Neural progenitor cell (in vitro differentiated cells): ENCODE results near the gene QSOX2. TPM values are rescaled to one million over a fixed set of nuclear protein-coding genes. Genes with fewer than 3 reads are reported as not detected.

Source experiments
- DNase-seq: peaks from one replicate; pipeline ENCODE4 v3.0.0-alpha.2; 2016; ENCODE audit warnings: low spot score
- H2AFZ ChIP-seq: fragments of 200-600 bp; sonication (generic); replicated peaks from 2 replicates; pipeline ENCODE4 v1.6.1; 2016; ENCODE audit warnings: antibody characterized with exemption
- H3F3A ChIP-seq: fragments of 200-600 bp; sonication (generic); 2 replicates; pipeline ENCODE4 v1.6.1; 2016; ENCODE audit warnings: antibody characterized with exemption, low read depth
- H3K27ac ChIP-seq: fragments of 200-600 bp; sonication (generic); 2 replicates; pipeline ENCODE4 v1.5.1; 2016; ENCODE audit warnings: mild to moderate bottlenecking
- H3K27me3 ChIP-seq: fragments of 200-600 bp; sonication (generic); 2 replicates; pipeline ENCODE4 v1.6.1; 2016; ENCODE audit warnings: mild to moderate bottlenecking, moderate library complexity
- H3K36me3 ChIP-seq: fragments of 200-600 bp; sonication (generic); 2 replicates; pipeline ENCODE4 v1.5.1; 2016
- H3K4me1 ChIP-seq: fragments of 200-600 bp; sonication (generic); 2 replicates; pipeline ENCODE4 v1.6.1; 2016; ENCODE audit warnings: mixed run types
- H3K4me2 ChIP-seq: fragments of 200-600 bp; sonication (generic); 2 replicates; pipeline ENCODE4 v1.6.1; 2016
- H3K4me3 ChIP-seq: fragments of 200-600 bp; sonication (generic); 2 replicates; pipeline ENCODE4 v1.5.1; 2016
- H3K79me2 ChIP-seq: fragments of 200-600 bp; sonication (generic); 2 replicates; pipeline ENCODE4 v1.6.1; 2016; ENCODE audit warnings: low read depth
- H3K9ac ChIP-seq: fragments of 200-600 bp; sonication (generic); 2 replicates; pipeline ENCODE4 v1.6.1; 2016
- H3K9me3 ChIP-seq: fragments of 200-600 bp; sonication (generic); 2 replicates; pipeline ENCODE4 v1.5.1; 2016; ENCODE audit warnings: low read depth
- H4K20me1 ChIP-seq: fragments of 200-600 bp; sonication (generic); 2 replicates; pipeline ENCODE4 v1.6.1; 2016; ENCODE audit warnings: low read depth
- H3K27ac Mint-ChIP-seq: 3 replicates; pipeline ENCODE4 v1.8.0; 2021; ENCODE audit warnings: mixed read lengths
- H3K27me3 Mint-ChIP-seq: 2 replicates; pipeline ENCODE4 v1.8.0; 2022; ENCODE audit warnings: low read depth, mild to moderate bottlenecking, inconsistent platforms, moderate library complexity, mixed read lengths; ENCODE audit not compliant: insufficient read depth
- H3K36me3 Mint-ChIP-seq: 3 replicates; pipeline ENCODE4 v1.8.0; 2021; ENCODE audit warnings: mixed read lengths
- H3K4me1 Mint-ChIP-seq: 3 replicates; pipeline ENCODE4 v1.8.0; 2021; ENCODE audit warnings: mixed read lengths
- H3K4me3 Mint-ChIP-seq: 3 replicates; pipeline ENCODE4 v1.8.0; 2021; ENCODE audit warnings: mild to moderate bottlenecking, moderate library complexity, mixed read lengths
- H3K9me3 Mint-ChIP-seq: 3 replicates; pipeline ENCODE4 v1.8.0; 2020; ENCODE audit warnings: mixed read lengths
- CTCF ChIP-seq: fragments of 200-600 bp; sonication (generic); IDR thresholded peaks from 2 replicates; pipeline ENCODE4 v1.5.1; 2017; ENCODE audit warnings: antibody characterized with exemption, mild to moderate bottlenecking
- EZH2 ChIP-seq: fragments of 200-600 bp; sonication (generic); IDR thresholded peaks from 2 replicates; pipeline ENCODE4 v1.6.1; 2017; ENCODE audit warnings: antibody characterized with exemption, mild to moderate bottlenecking, moderate library complexity
- EZH2phosphoT487 ChIP-seq: fragments of 200-600 bp; sonication (generic); IDR thresholded peaks from 2 replicates; pipeline ENCODE4 v1.6.1; 2017; ENCODE audit warnings: antibody characterized with exemption
- total RNA-seq: library from RNA; depleted of rRNA; stranded (reverse); fragments of >200 nt; gene quantifications from 2 replicates; pipeline ENCODE4 v1.2.3, GENCODE V29; 2015; ENCODE audit warnings: low replicate concordance

The QSOX2 gene
- total RNA-seq, 1 donor from 2014 or later, result 17.1 TPM

DNA sequence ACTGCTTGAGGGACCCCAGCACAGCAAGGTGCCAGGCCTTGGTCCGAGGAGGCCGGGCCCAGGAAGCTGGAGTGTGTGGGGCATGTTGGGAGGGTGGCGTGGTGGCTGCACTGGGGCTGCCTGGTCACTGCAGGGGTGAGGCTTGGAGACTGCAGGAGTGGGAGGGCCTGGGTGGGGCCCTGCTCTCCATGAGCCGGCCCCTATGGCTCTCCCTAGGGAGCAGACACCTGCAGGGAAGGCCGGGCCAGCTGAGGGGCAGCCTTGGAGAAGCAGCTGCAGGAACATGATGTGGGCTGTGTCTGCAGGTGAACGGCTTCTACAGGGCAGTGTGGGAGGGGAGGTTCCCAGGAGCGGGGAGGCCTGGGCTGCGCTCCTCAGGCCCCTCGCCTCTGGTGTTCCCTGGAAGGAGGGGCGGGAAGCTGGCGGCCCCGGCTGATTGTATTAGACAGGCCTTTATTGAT is 85.2 kb downstream of the QSOX2 start:
- peaks cover 31% of the 10 kb centered on the region for H3K4me1 Mint-ChIP-seq
- Histone ChIP-seq H3K4me2 (peak overlapping the region; percentile 13), H3K27ac (no peak overlapping the region), H3K4me3 (no peak overlapping the region), H3K9ac (no peak overlapping the region), H4K20me1 (no peaks in the 10 kb centered on the region), H3K36me3 (no peaks in the 10 kb centered on the region), H3F3A (no peaks in the 10 kb centered on the region), H2AFZ (no peak overlapping the region), H3K9me3 (no peaks in the 10 kb centered on the region), H3K79me2 (no peaks in the 10 kb centered on the region), H3K4me1 (peaks cover 11% of the 10 kb centered on the region), H3K27me3 (no peaks in the 10 kb centered on the region)
- H3K27ac Mint-ChIP-seq, result no peak overlapping the region
- DNase-seq, result peak; percentile 62
- H3K9me3 Mint-ChIP-seq, result no peaks in the 10 kb centered on the region
- H3K36me3 Mint-ChIP-seq, result no peaks in the 10 kb centered on the region
- no peak for TF ChIP-seq EZH2
- TF ChIP-seq EZH2phosphoT487, result no peak
- TF ChIP-seq CTCF, result no peak
- no peak overlapping the region for H3K4me3 Mint-ChIP-seq
- H3K27me3 Mint-ChIP-seq, result peaks cover 17% of the 10 kb centered on the region

DNA sequence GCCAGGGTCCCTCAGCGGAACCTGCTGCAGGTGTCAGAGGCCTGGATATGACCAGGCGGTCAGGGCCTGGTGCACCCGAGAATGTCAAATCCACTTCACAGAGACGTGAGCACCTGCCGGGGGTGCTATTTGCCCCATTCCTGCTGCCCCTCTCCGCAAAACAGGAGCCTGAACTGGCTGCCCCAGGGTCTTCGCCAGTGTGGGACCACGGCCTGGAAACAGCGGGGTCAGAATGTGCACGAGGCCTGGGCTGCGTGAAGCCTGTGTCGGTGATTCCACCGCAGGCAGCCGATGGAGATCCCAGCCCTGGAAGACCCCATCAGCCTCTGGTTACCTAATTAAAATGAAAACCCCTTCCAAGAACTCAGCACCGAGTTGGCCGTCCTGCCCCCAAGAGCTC is 85.8 kb downstream of the QSOX2 start:
- no peaks in the 10 kb centered on the region for H4K20me1 ChIP-seq
- H3K9me3 ChIP-seq, result no peaks in the 10 kb centered on the region
- TF ChIP-seq EZH2, result no peak
- no peak for TF ChIP-seq EZH2phosphoT487
- no peak for TF ChIP-seq CTCF
- no peaks in the 10 kb centered on the region for H3K36me3 Mint-ChIP-seq
- no peaks in the 10 kb centered on the region for H3K9me3 Mint-ChIP-seq
- no peak overlapping the region for H3K9ac ChIP-seq
- no peaks in the 10 kb centered on the region for H3K27me3 ChIP-seq
- peaks cover 21% of the 10 kb centered on the region for H3K27me3 Mint-ChIP-seq
- no peak overlapping the region for H2AFZ ChIP-seq
- H3K4me1 ChIP-seq, result peaks cover 11% of the 10 kb centered on the region
- DNase-seq, result no peak
- H3K79me2 ChIP-seq, result no peaks in the 10 kb centered on the region
- H3K4me3 ChIP-seq, result no peak overlapping the region
- no peaks in the 10 kb centered on the region for H3K36me3 ChIP-seq
- no peak overlapping the region for H3K4me2 ChIP-seq
- no peak overlapping the region for H3K4me3 Mint-ChIP-seq
- H3K27ac ChIP-seq, result no peak overlapping the region
- peaks cover 37% of the 10 kb centered on the region for H3K4me1 Mint-ChIP-seq
- H3K27ac Mint-ChIP-seq, result no peak overlapping the region
- no peaks in the 10 kb centered on the region for H3F3A ChIP-seq

GRCh38 chr9:136157477-136158265 is 87.9 kb downstream of the QSOX2 start:
- no peak overlapping the region for H3K9ac ChIP-seq
- peaks cover 11% of the 10 kb centered on the region for H3K4me1 ChIP-seq
- H2AFZ ChIP-seq, result no peak overlapping the region
- Mint-ChIP-seq H3K4me1 (peaks cover 38% of the 10 kb centered on the region), H3K27ac (peak overlapping the region; percentile 90), H3K27me3 (peaks cover 23% of the 10 kb centered on the region), H3K36me3 (no peaks in the 10 kb centered on the region), H3K9me3 (no peaks in the 10 kb centered on the region), H3K4me3 (peak overlapping the region; percentile 20)
- H3K4me2 ChIP-seq, result no peak overlapping the region
- no peaks in the 10 kb centered on the region for H3K9me3 ChIP-seq
- no peak overlapping the region for H3K27ac ChIP-seq
- no peaks in the 10 kb centered on the region for H3F3A ChIP-seq
- DNase-seq, result no peak
- TF ChIP-seq EZH2 (no peak), CTCF (no peak)
- H3K79me2 ChIP-seq, result no peaks in the 10 kb centered on the region
- H3K36me3 ChIP-seq, result no peaks in the 10 kb centered on the region
- H3K27me3 ChIP-seq, result no peaks in the 10 kb centered on the region
- no peaks in the 10 kb centered on the region for H4K20me1 ChIP-seq
- no peak overlapping the region for H3K4me3 ChIP-seq

Other genes starting within 250 kb of the QSOX2 start
- 4.5 and 9.1 TPM in 2 replicates for gene NACC2, start 150.5 kb downstream of the QSOX2 start, total RNA-seq
- gene TMEM250, start 126.9 kb downstream of the QSOX2 start, total RNA-seq, result 16.3 and 46.2 TPM in 2 replicates
- not detected in 2 replicates for gene LHX3, start 40.7 kb downstream of the QSOX2 start, total RNA-seq
- 0.09 TPM in 1 of 2 replicates, not detected in the other for gene CCDC187, start 58.3 kb upstream of the QSOX2 start, total RNA-seq
- 6.2 and 39.7 TPM in 2 replicates for gene GPSM1, start 81.7 kb upstream of the QSOX2 start, total RNA-seq
- gene DNLZ, start 117.9 kb upstream of the QSOX2 start, total RNA-seq, result 3.4 and 15.8 TPM in 2 replicates
- 0.96 TPM in 1 of 2 replicates, not detected in the other for gene CARD9, start 127.9 kb upstream of the QSOX2 start, total RNA-seq
- gene SNAPC4, start 154.4 kb upstream of the QSOX2 start, total RNA-seq, result 6.8 and 16.5 TPM in 2 replicates
- 34.9 and 52.3 TPM in 2 replicates for gene ENTR1, start 164.8 kb upstream of the QSOX2 start, total RNA-seq
- gene PMPCA, start 164.8 kb upstream of the QSOX2 start, total RNA-seq, result 51.3 and 65.3 TPM in 2 replicates
- 8.8 and 23.6 TPM in 2 replicates for gene INPP5E, start 194.0 kb upstream of the QSOX2 start, total RNA-seq
- gene SEC16A, start 237.2 kb upstream of the QSOX2 start, total RNA-seq, result 16.8 and 23.8 TPM in 2 replicates